Activated naive CD4-positive, alpha-beta T cell treated with anti-CD3 and anti-CD28 coated beads, Interleukin-2, amount 10 ng/mL, durations not matched to agents 7 days and 5 days (primary cell): ENCODE data around the gene KSR2.
"Not testable (repeated sequence)": the region's sequence is repeated elsewhere in the genome, so short reads cannot be mapped to it uniquely, and the experiment has no call there.

Experiments used
- CTCF ChIA-PET: fragments of 350-600 bp; sonication (Branson Sonifier 250); formaldehyde crosslinking; loops from one replicate; lab custom pipeline; 2021; ENCODE audit warnings: antibody characterized with exemption; lab: Charles Lee
- DNase-seq: peaks from one replicate; pipeline ENCODE4 v3.0.0-alpha.2; 2020
- H3K27ac Mint-ChIP-seq: one replicate; pipeline ENCODE4 v1.8.0; 2021; ENCODE audit warnings: mild to moderate bottlenecking, moderate library complexity, mixed read lengths
- H3K27me3 Mint-ChIP-seq: one replicate; pipeline ENCODE4 v1.8.0; 2021; ENCODE audit warnings: mild to moderate bottlenecking, mixed read lengths
- H3K36me3 Mint-ChIP-seq: one replicate; pipeline ENCODE4 v1.8.0; 2021; ENCODE audit warnings: mixed read lengths
- H3K4me1 Mint-ChIP-seq: one replicate; pipeline ENCODE4 v1.8.0; 2021; ENCODE audit warnings: mixed read lengths
- H3K4me3 Mint-ChIP-seq: one replicate; pipeline ENCODE4 v1.8.0; 2021; ENCODE audit warnings: mild to moderate bottlenecking, moderate library complexity, mixed read lengths
- H3K9me3 Mint-ChIP-seq: one replicate; pipeline ENCODE4 v1.8.0; 2021; ENCODE audit warnings: mixed read lengths

The KSR2 gene

DNA sequence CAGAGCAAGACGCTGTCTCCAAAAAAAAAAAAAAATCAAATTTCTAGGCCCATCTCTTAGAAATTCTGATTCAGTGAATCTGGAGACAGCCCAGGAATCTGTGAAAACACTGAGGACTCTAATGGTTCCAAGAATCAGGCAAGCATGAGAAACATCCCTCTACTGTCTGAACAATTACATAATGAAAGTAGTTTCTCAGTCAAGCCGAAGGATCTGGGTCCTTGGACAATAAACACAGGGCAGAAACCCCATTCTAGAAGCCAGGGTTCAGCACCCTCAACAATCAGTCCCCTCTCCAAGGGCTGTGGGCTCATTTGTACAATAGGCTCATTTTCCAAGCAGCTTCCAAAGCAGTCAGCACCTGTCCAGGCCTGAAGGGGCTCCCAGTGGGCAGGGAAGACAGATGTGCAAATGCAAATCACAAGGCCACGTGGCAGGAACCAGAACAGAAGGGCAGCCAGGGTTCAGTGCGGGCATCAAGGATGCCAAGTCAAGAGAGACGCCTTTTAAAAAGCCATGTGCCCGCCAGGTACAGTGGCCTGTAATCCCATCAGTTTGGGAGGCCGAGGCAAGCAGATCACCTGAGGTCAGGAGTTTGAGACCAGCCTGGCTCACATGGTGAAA lies 96.1 kb downstream of the KSR2 start:
- H3K27me3 Mint-ChIP-seq = peaks cover 17% of the 10 kb centered on the region
- no peak for DNase-seq

GRCh38 chr12:117869551-117869950 lies 99.2 kb downstream of the KSR2 start:
- Mint-ChIP-seq H3K4me1 (no peaks in the 10 kb centered on the region), H3K9me3 (no peaks in the 10 kb centered on the region), H3K36me3 (no peaks in the 10 kb centered on the region), H3K4me3 (no peak overlapping the region), H3K27me3 (no peaks in the 10 kb centered on the region), H3K27ac (no peak overlapping the region)
- DNase-seq = no peak
- CTCF ChIA-PET = interaction anchor here (0.8 kb wide), 1 partner anchor 459 kb away, joined by 3 read pairs; no protein-coding TSS in a partner anchor

More for the DNA sequence above, 96.1 kb downstream of the KSR2 start:
- Mint-ChIP-seq H3K4me1 (peaks cover 4% of the 10 kb centered on the region), H3K27ac (no peak overlapping the region), H3K4me3 (no peak overlapping the region), H3K36me3 (no peaks in the 10 kb centered on the region), H3K9me3 (no peaks in the 10 kb centered on the region)
- CTCF ChIA-PET = interaction anchor here (2.8 to 3.5 kb wide), 3 partner anchors 13 to 184 kb away, joined by 6 to 14 read pairs (median 13); no protein-coding TSS in a partner anchor

GRCh38 chr12:117867348-117867747 lies 101.4 kb downstream of the KSR2 start:
- CTCF ChIA-PET = interaction anchor here (1.1 kb wide), 1 partner anchor 10 kb away, joined by 3 read pairs; no protein-coding TSS in a partner anchor
- Mint-ChIP-seq H3K9me3 (no peaks in the 10 kb centered on the region), H3K36me3 (no peaks in the 10 kb centered on the region), H3K4me3 (no peak overlapping the region), H3K4me1 (no peaks in the 10 kb centered on the region), H3K27me3 (peaks cover 8% of the 10 kb centered on the region), H3K27ac (no peak overlapping the region)
- no peak for DNase-seq

- Mint-ChIP-seq H3K9me3 (no peaks in the 10 kb centered on the region), H3K36me3 (no peaks in the 10 kb centered on the region), H3K27ac (no peak overlapping the region), H3K4me3 (no peak overlapping the region), H3K27me3 (peaks cover 8% of the 10 kb centered on the region), H3K4me1 (no peaks in the 10 kb centered on the region)
- CTCF ChIA-PET = no interaction called here
- no peak for DNase-seq
Measured at GRCh38 chr12:117865505-117865904, 103.3 kb downstream of the KSR2 start.

DNA sequence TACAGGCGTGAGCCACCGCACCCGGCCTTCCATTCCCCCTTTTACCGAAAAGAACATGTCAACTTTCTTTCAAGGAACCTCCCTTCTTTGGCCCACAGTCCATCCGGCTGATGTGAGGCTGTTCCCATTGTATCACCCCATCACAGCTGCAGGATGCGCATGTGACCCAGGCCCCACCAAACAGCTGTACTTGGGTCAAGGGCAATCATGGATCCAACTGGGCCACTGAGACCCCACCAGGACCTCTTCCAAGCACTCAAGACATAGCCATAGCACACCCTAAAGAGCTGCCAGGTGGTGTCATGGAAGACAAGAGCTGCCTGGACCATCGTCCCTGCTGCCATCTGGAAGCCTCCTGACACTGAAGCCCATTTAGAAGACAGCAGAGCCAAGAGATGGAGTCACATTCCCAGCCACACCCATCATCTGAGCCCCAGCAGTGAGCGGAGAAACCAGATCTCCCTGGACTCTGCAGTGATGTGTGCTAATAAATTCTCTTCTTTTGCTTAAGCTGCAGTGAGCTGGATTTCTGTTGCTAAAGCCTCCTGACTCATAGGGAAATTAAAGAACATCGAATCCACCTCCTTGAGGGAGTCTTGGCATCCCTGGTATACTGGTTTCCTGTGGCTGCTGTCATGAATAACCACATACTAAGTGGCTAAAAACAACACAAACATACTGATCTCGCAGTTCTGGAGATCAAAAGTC lies 105.6 kb downstream of the KSR2 start:
- no peak overlapping the region for H3K4me3 Mint-ChIP-seq
- H3K9me3 Mint-ChIP-seq = no peaks in the 10 kb centered on the region
- H3K4me1 Mint-ChIP-seq = no peaks in the 10 kb centered on the region
- no peak for DNase-seq
- H3K27me3 Mint-ChIP-seq = peaks cover 8% of the 10 kb centered on the region
- H3K27ac Mint-ChIP-seq = no peak overlapping the region
- H3K36me3 Mint-ChIP-seq = no peaks in the 10 kb centered on the region
- CTCF ChIA-PET = interaction anchor here (0.6 kb wide), 1 partner anchor 9 kb away, joined by 3 read pairs; no protein-coding TSS in a partner anchor

- CTCF ChIA-PET = no interaction called here
- no peak for DNase-seq
- Mint-ChIP-seq H3K9me3 (no peaks in the 10 kb centered on the region), H3K4me1 (no peaks in the 10 kb centered on the region), H3K36me3 (no peaks in the 10 kb centered on the region), H3K27me3 (peaks cover 8% of the 10 kb centered on the region), H3K4me3 (no peak overlapping the region), H3K27ac (no peak overlapping the region)
Measured at GRCh38 chr12:117861691-117862090, 107.1 kb downstream of the KSR2 start.

DNA sequence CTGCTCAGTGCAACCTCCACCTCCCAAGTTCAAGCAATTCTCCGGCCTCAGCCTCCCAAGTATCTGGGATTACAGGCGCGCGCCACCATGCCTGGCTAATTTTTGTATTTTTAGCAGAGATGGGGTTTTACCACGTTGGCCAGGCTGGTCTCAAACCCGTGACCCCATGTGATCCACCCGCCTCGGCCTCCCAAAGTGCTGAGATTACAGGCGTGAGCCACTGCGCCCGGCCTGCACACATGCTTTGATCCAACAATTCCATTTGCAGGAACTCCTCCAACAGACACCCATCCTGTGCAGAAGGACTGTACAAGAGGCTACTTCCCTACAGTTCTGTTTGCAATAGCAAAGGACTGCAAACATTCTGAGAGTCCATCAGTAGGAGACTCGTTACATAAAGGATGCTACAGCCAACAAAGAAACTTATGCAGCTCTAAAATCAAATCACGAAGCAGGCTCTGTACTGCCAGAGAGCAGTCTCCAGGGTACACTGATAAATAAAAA lies 108.0 kb downstream of the KSR2 start:
- DNase-seq, H3K27me3 Mint-ChIP-seq, H3K4me3 Mint-ChIP-seq, H3K36me3 Mint-ChIP-seq, H3K27ac Mint-ChIP-seq, H3K4me1 Mint-ChIP-seq, H3K9me3 Mint-ChIP-seq: not testable (repeated sequence)
- CTCF ChIA-PET = interaction anchor here (2.2 kb wide), 1 partner anchor 13 kb away, joined by 6 read pairs; no protein-coding TSS in a partner anchor

DNA sequence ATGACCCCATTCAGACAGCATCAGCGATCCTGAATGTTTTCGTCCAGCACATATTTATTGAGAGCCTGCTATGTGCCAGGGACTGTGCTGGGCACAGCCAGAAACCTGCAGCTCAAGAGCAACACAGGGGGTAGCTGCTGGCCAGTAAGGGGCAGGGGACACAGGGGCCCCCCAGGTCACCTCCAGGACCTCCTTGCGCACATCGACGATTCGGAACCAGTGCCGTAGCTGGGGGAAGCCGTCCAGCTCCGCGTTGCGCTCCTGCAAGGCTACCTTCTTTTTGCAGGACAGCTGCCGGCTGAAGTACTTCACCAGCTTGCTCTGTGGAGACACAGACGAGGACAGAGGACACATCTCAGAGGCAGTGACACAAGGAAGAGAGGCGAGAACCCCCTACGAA lies 108.7 kb downstream of the KSR2 start:
- Mint-ChIP-seq H3K27ac (no peak overlapping the region), H3K4me3 (no peak overlapping the region), H3K4me1 (no peaks in the 10 kb centered on the region), H3K36me3 (no peaks in the 10 kb centered on the region), H3K27me3 (peaks cover 8% of the 10 kb centered on the region), H3K9me3 (no peaks in the 10 kb centered on the region)
- CTCF ChIA-PET = interaction anchor here (1.4 to 2.2 kb wide), 2 partner anchors 10 to 14 kb away, joined by 4 to 6 read pairs; no protein-coding TSS in a partner anchor
- no peak for DNase-seq

DNA sequence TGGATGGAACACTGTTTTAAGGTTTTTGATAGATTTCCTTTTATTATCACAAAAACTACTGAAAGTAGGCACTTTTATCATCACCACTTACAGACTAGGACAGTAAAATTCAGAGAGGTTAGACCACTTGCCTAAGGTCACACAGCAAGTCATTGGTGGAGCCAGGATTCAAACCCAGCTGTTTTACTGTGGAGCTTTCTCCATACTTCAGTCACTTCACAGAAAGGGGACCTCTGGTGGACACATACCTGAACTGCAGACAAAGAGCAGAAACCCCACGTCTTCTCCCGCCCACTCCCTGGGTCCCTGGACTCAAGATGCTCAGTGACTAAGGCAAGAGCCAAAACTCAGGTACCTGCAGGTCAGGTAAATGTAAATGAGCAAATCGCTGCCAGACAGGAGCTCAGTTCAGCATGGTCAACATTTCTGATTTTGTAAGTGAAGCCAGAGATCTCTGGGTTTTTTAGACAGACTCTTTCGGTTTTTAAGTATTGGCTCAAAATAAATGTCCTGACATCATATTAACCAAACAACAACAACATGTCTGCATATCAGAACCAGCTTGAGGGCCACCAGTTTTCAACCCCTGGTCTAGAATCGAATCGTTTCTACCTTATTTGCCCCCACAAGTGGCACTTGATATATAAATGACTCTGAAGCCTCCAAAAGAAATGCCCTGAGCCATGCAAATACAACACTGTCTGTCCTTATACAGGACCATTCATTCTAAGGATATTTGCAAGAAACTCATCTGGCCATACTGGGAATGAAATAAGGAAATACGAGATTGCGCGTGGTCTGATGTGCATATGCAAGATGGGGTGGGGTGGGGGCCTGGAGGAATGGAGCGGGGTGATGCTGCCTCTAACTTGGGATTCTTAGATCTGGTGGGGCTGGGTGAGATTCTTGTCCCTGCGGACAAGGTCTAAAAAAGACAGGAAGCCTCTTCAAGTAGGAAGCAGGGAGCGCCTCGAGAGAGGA lies 110.9 kb downstream of the KSR2 start:
- Mint-ChIP-seq H3K27ac (no peak overlapping the region), H3K36me3 (no peaks in the 10 kb centered on the region), H3K4me3 (no peak overlapping the region), H3K4me1 (no peaks in the 10 kb centered on the region), H3K9me3 (peaks cover 4% of the 10 kb centered on the region), H3K27me3 (peaks cover 1% of the 10 kb centered on the region)
- CTCF ChIA-PET = interaction anchor here (0.7 to 3.0 kb wide), 15 partner anchors 8 to 627 kb away, joined by 3 to 14 read pairs (median 4); no protein-coding TSS in a partner anchor
- peak; percentile 63 for DNase-seq

DNA sequence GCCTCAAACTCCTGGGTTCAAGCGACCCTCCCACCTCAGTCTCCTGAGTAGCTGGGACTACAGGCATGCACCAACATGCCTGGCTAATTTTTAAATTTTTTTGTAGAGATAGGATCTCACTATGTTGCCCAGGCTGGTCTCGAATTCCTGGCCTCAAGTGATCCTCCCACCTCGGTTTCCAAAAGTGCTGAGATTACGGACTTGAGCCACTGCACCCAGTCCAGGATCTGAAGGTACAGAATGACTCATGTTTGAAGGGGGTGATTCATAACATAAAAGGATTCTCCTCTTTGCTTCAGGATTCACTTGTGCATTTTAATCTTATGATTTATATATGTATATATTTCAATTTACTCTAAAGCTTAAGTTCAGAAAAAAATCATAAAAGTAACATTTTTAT lies 111.7 kb downstream of the KSR2 start:
- not testable (repeated sequence) for H3K27me3 Mint-ChIP-seq, H3K4me1 Mint-ChIP-seq, DNase-seq, H3K4me3 Mint-ChIP-seq, H3K9me3 Mint-ChIP-seq, H3K36me3 Mint-ChIP-seq, H3K27ac Mint-ChIP-seq
- CTCF ChIA-PET = interaction anchor here (0.7 to 3.0 kb wide), 15 partner anchors 7 to 644 kb away, joined by 3 to 14 read pairs (median 4); no protein-coding TSS in a partner anchor

GRCh38 chr12:117855165-117855564 lies 113.6 kb downstream of the KSR2 start:
- no peak for DNase-seq
- no peaks in the 10 kb centered on the region for H3K36me3 Mint-ChIP-seq
- H3K4me3 Mint-ChIP-seq = no peak overlapping the region
- no peaks in the 10 kb centered on the region for H3K27me3 Mint-ChIP-seq
- H3K27ac Mint-ChIP-seq = no peak overlapping the region
- H3K9me3 Mint-ChIP-seq = peaks cover 4% of the 10 kb centered on the region
- CTCF ChIA-PET = interaction anchor here (0.7 to 1.3 kb wide), 5 partner anchors 18 to 620 kb away, joined by 3 to 5 read pairs (median 3); no protein-coding TSS in a partner anchor
- no peaks in the 10 kb centered on the region for H3K4me1 Mint-ChIP-seq

DNA sequence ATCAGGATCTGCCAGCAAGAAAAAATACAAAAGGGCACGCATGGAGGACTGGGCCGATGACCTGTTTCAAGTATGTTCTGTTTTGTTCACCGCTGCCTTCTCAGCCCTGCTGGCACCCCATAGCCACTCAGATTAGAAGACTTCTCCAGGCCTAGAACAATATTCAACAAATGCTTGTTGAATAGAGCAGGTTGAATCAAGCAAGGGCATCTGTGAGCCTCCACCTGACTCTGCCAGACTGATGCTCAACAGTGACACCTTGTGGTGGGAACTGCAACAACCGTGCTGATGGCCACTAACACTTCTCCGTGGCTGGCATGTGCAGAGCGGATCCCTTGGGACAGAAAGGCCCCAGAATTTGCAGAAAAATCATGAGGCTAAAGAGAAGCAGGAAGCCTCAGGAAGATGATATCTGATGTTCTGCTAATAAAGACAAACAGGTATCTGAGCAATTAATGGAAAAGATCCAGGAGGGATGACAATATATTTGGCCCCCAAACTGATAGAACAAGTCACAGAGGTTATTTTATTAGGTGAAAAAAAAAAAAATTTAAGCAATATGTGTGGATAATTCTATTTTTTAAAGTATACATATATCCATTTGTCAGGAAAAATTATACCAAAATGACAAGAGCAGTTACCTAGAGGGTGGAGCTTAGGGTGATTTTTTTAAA lies 114.3 kb downstream of the KSR2 start:
- Mint-ChIP-seq H3K4me3 (no peak overlapping the region), H3K9me3 (peaks cover 4% of the 10 kb centered on the region), H3K27ac (no peak overlapping the region), H3K27me3 (no peaks in the 10 kb centered on the region), H3K36me3 (no peaks in the 10 kb centered on the region), H3K4me1 (no peaks in the 10 kb centered on the region)
- CTCF ChIA-PET = interaction anchor here (0.7 to 1.0 kb wide), 4 partner anchors 17 to 619 kb away, joined by 3 to 5 read pairs (median 3); no protein-coding TSS in a partner anchor
- peak; percentile 67 for DNase-seq

DNA sequence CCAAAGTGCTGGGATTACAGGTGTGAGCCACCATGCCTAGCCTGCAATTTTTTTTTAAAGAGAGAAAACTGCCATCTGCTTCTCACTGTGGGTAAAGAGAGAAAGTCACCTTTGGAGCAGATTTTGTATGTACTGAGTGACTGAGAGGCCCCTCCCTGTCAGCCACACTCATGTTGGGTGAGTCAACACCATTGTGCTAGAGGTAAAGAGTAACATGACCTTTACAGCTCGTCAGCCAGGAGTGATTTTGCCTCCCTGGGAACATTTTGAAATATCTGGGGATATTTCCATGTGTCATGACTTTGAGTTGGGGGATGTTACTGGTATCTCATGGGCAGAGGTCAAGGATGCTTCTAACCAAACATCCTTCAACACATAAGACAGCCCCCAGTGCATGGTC lies 115.2 kb downstream of the KSR2 start:
- DNase-seq = no peak
- no peak overlapping the region for H3K4me3 Mint-ChIP-seq
- peaks cover 4% of the 10 kb centered on the region for H3K9me3 Mint-ChIP-seq
- H3K27me3 Mint-ChIP-seq = peaks cover 1% of the 10 kb centered on the region
- CTCF ChIA-PET = interaction anchor here (1.3 kb wide), 1 partner anchor 15 kb away, joined by 4 read pairs; no protein-coding TSS in a partner anchor
- no peaks in the 10 kb centered on the region for H3K36me3 Mint-ChIP-seq
- H3K4me1 Mint-ChIP-seq = no peaks in the 10 kb centered on the region
- no peak overlapping the region for H3K27ac Mint-ChIP-seq
